HG02763 (cell line): ENCODE results near the gene LHFPL4.

Experiments used
- ATAC-seq: cut with Tn5 transposase; IDR thresholded peaks from one replicate; pipeline ENCODE4 v1.9.1; 2021; ENCODE audit warnings: mild to moderate bottlenecking, moderate library complexity; ENCODE audit not compliant: unreplicated experiment

The LHFPL4 gene

GRCh38 chr3:9476935-9477334, 76.7 kb downstream of the LHFPL4 start:
- ATAC-seq: no peak

GRCh38 chr3:9474482-9474881, 79.1 kb downstream of the LHFPL4 start:
- no peak for ATAC-seq

GRCh38 chr3:9473496-9474065, 80.0 kb downstream of the LHFPL4 start:
- no peak for ATAC-seq

GRCh38 chr3:9469986-9470385, 83.6 kb downstream of the LHFPL4 start:
- ATAC-seq: no peak

- no peak for ATAC-seq
These were observed 85.2 kb downstream of the LHFPL4 start for GRCh38 chr3:9468460-9468859.

GRCh38 chr3:9467451-9467850, 86.2 kb downstream of the LHFPL4 start:
- ATAC-seq: no peak

GRCh38 chr3:9455596-9456131, 98.0 kb downstream of the LHFPL4 start:
- ATAC-seq: no peak

GRCh38 chr3:9452417-9452816, 101.2 kb downstream of the LHFPL4 start:
- ATAC-seq: no peak

GRCh38 chr3:9450991-9451390, 102.6 kb downstream of the LHFPL4 start:
- ATAC-seq: no peak

GRCh38 chr3:9450126-9450525, 103.5 kb downstream of the LHFPL4 start:
- ATAC-seq: no peak

- ATAC-seq: no peak
These were observed 105.0 kb downstream of the LHFPL4 start for GRCh38 chr3:9448643-9449042.
